ENCODE data around the gene ATP6V1G1.

ATP6V1G1 gene

DNA sequence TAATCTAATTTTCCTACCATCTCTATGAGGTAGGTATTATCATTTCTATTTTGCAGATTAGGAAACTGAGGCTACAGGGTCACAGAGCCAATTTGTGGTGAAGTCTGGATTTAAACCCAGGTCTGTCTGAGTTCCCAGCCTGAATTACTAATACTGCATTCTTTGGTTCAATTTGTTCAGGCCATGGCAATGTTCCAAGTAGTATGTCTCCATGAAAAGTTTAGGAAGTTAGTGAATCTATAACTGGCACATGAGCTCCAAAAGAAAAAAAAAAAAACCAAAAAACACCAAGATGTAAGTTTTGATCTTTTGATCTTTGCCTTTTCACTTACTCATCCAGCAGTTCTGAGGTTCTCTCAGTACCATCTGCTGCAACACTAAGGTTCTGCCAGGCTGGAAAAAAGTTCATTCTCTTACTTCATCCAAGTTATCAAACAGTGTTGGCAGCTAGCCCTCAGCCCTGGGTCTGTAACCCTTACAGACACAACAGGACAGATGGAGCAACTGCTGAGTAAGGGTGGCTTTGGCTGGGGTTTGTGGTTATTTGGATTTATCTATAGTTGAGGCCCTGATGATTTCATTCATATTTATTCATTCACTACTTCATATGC lies 19.1 kb downstream of the ATP6V1G1 start:
- Histone ChIP-seq H3K4me1 (ENCODE audit: insufficient read depth, insufficient read length) (peaks cover 2% of the 10 kb centered on the region), H3K9ac (ENCODE audit: insufficient read length, low read depth) (no peak overlapping the region), H3K27me3 (ENCODE audit: insufficient read depth, insufficient read length) (peaks cover 6% of the 10 kb centered on the region), H3K4me3 (ENCODE audit: insufficient read length, low read depth) (no peak overlapping the region), H3K36me3 (ENCODE audit: insufficient read depth, insufficient read length, low read length) (no peaks in the 10 kb centered on the region), H3K9me3 (ENCODE audit: insufficient read depth, low read length) (no peaks in the 10 kb centered on the region)
- no peak for TF ChIP-seq YY1 (IDR thresholded peaks at IDR 0.05; ENCODE audit: insufficient read depth, insufficient read length)
- no peak for TF ChIP-seq SUZ12 (IDR thresholded peaks at IDR 0.05; ENCODE audit: extremely low read depth, insufficient read depth, insufficient read length)
- no peak for TF ChIP-seq ZNF274 (IDR thresholded peaks at IDR 0.05; ENCODE audit: low read depth, low read length)
- DNase-seq (ENCODE audit: low read depth, low spot score): no peak

DNA sequence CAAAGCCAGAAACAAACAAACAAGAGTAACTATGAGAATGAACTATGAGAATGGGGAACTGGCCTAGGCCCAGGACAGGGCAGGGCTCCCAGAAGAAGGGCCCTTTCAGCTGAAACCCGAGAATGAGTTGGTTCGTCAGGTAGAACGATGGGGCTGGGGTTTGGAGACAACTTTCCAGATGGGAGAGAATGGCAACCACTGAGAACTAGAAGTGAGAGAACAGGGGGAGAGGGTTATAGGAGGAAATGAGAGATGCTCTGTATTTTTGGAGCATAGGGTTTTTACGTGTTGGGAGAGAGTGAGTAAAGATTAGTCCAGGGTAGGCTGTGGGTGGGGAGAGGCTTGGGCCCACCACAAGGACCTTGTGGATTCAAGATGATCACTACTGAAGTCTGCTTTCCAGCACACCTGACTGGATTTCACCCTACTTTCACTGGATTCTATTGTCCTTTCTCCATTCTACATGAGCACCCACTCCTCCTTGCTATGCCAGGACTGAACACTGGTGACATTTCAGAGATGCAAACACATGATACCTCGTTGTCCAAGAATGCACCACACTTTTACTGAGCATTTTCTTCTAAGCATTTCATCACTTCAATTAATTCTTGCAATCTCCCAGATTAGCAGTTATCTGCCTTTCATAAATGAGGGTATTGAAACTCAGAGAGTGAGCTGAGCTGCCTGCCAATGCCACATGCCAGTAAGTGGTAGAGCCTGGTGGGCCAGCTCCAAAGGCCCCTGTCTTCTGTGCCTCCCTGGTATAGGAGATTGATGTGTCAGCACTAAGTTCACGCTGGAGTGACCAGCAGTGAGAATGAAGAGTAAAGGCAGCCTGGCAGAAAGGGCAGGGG lies 20.3 kb downstream of the ATP6V1G1 start:
- H3K36me3 ChIP-seq (ENCODE audit: insufficient read depth, insufficient read length, low read length): no peaks in the 10 kb centered on the region
- no peak overlapping the region for H3K9ac ChIP-seq (ENCODE audit: insufficient read length, low read depth)
- no peaks in the 10 kb centered on the region for H3K9me3 ChIP-seq (ENCODE audit: insufficient read depth, low read length)
- DNase-seq (ENCODE audit: low read depth, low spot score): no peak
- no peak overlapping the region for H3K4me3 ChIP-seq (ENCODE audit: insufficient read length, low read depth)
- TF ChIP-seq ZNF274 (IDR thresholded peaks at IDR 0.05; ENCODE audit: low read depth, low read length) (no peak), SUZ12 (IDR thresholded peaks at IDR 0.05; ENCODE audit: extremely low read depth, insufficient read depth, insufficient read length) (no peak), YY1 (IDR thresholded peaks at IDR 0.05; ENCODE audit: insufficient read depth, insufficient read length) (no peak)
- H3K4me1 ChIP-seq (ENCODE audit: insufficient read depth, insufficient read length): peaks cover 7% of the 10 kb centered on the region
- peaks cover 6% of the 10 kb centered on the region for H3K27me3 ChIP-seq (ENCODE audit: insufficient read depth, insufficient read length)

DNA sequence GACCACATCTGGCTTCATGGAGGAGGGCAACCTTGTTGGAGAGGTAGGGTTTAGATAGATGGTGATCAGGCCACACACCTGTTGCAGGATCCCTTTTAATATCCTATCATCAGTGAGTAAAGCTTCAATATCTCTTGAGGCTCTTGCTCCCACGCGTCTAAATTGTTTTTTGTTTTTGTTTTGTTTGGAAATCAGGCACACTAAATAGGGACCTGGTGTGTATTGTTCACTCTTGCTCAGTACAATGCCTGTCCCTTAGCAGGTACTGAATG lies 20.9 kb downstream of the ATP6V1G1 start:
- peaks cover 6% of the 10 kb centered on the region for H3K27me3 ChIP-seq (ENCODE audit: insufficient read depth, insufficient read length)
- TF ChIP-seq ZNF274 (IDR thresholded peaks at IDR 0.05; ENCODE audit: low read depth, low read length): no peak
- no peak for TF ChIP-seq SUZ12 (IDR thresholded peaks at IDR 0.05; ENCODE audit: extremely low read depth, insufficient read depth, insufficient read length)
- TF ChIP-seq YY1 (IDR thresholded peaks at IDR 0.05; ENCODE audit: insufficient read depth, insufficient read length): no peak
- no peak for DNase-seq (ENCODE audit: low read depth, low spot score)
- peaks cover 7% of the 10 kb centered on the region for H3K4me1 ChIP-seq (ENCODE audit: insufficient read depth, insufficient read length)
- H3K36me3 ChIP-seq (ENCODE audit: insufficient read depth, insufficient read length, low read length): no peaks in the 10 kb centered on the region
- no peak overlapping the region for H3K9ac ChIP-seq (ENCODE audit: insufficient read length, low read depth)
- no peaks in the 10 kb centered on the region for H3K9me3 ChIP-seq (ENCODE audit: insufficient read depth, low read length)
- H3K4me3 ChIP-seq (ENCODE audit: insufficient read length, low read depth): no peak overlapping the region

DNA sequence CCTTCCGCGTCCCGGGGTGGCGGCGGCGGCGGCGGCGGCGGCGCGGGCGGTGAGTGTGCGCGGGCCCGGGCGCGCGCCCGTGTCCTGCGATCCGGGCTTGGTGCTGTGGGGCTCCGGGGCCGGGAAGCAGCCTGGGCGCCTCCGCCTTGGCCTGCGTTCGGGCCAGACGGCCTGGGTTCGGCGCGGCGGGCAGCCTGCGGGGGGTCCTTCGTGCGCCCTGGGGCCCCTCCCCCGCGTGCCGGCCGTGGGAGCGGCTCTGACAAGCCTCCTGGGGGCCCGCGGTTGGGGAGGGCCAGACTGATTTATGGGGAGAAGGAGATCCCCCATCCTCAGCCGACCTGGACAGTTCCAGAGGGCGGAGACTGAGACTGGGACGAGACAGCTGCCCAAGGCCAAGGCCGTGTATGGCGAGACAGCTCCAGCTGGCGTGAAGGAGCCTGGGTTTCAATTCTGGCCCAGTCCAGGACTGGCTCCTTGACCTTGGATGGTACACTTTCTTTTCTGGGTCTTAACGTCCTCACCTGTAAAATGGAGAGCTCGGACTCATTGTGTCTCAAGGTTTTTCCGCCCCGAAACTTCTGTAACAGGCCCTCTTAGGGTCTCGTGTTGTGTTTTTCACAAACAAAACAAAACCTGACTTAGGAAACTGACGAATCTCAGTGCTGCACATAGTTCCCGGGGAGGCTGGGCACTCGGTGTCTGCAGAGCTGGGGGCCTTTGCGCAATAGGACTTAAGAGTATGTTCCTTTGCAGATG lies 24.1 kb downstream of the ATP6V1G1 start:
- Histone ChIP-seq H3K4me3 (ENCODE audit: insufficient read length, low read depth) (peak overlapping the region; percentile 48), H3K9me3 (ENCODE audit: insufficient read depth, low read length) (no peaks in the 10 kb centered on the region), H3K36me3 (ENCODE audit: insufficient read depth, insufficient read length, low read length) (no peaks in the 10 kb centered on the region), H3K9ac (ENCODE audit: insufficient read length, low read depth) (peak overlapping the region; percentile 81), H3K27me3 (ENCODE audit: insufficient read depth, insufficient read length) (peaks cover 6% of the 10 kb centered on the region), H3K4me1 (ENCODE audit: insufficient read depth, insufficient read length) (peaks cover 7% of the 10 kb centered on the region)
- DNase-seq (ENCODE audit: low read depth, low spot score): no peak
- TF ChIP-seq YY1 (IDR thresholded peaks at IDR 0.05; ENCODE audit: insufficient read depth, insufficient read length) (no peak), SUZ12 (IDR thresholded peaks at IDR 0.05; ENCODE audit: extremely low read depth, insufficient read depth, insufficient read length) (no peak), ZNF274 (IDR thresholded peaks at IDR 0.05; ENCODE audit: low read depth, low read length) (no peak)

DNA sequence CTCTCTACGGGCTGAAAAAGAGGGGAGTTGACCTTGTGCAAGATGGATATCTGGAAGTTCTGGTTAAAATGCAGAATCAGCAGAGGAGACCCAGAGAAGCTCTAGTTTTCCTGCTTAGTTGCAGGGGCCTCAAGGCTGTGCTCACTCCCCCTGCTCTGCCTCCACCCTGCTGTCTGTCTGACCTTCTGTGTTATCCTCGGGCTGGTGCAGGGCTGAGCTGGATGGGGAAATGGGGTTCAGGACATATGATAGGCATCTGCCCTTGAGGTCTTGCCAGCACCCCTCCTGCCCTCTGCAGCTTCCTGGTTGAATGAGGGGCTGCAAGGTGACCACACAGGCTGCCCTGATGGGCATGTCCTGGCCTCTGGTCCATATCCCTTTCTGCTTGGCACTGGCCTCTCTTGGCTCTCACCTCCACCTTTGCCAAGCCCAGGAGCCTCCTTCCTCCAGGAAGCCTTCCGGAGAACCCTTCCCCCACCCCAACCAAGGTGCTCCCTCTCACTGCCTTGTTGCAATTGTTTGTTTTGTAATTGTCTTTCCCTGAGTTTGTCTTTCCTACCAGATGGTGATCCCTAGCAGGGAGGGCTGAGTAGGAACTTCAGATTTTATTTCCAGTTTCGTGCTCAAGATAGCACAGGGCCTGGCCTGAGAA lies 24.8 kb downstream of the ATP6V1G1 start:
- DNase-seq (ENCODE audit: low read depth, low spot score): no peak
- peak overlapping the region; percentile 22 for H3K9ac ChIP-seq (ENCODE audit: insufficient read length, low read depth)

DNA sequence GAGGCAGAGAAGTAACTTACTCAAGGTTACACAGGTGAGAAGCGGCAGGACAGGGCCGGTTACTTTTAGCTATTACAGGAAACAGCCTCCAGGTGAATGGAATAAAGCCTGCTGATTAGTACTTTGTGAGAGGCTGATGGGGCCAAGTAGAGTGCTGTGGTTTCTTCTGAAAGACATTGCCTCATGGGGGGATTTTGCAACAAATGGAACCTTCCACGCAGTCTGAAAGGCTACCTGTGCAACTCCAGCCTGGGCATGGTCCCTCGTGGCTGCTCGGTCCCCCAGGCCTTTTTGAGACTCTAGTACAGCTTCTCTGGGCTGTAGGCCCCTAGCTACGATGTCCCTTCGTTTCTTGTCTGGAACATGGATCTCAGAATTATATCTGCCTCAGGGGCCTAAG lies 25.5 kb downstream of the ATP6V1G1 start:
- no peak overlapping the region for H3K9ac ChIP-seq (ENCODE audit: insufficient read length, low read depth)
- no peaks in the 10 kb centered on the region for H3K9me3 ChIP-seq (ENCODE audit: insufficient read depth, low read length)
- H3K4me3 ChIP-seq (ENCODE audit: insufficient read length, low read depth): no peak overlapping the region
- TF ChIP-seq SUZ12 (IDR thresholded peaks at IDR 0.05; ENCODE audit: extremely low read depth, insufficient read depth, insufficient read length) (no peak), ZNF274 (IDR thresholded peaks at IDR 0.05; ENCODE audit: low read depth, low read length) (no peak), YY1 (IDR thresholded peaks at IDR 0.05; ENCODE audit: insufficient read depth, insufficient read length) (no peak)
- no peak for DNase-seq (ENCODE audit: low read depth, low spot score)
- H3K4me1 ChIP-seq (ENCODE audit: insufficient read depth, insufficient read length): peaks cover 6% of the 10 kb centered on the region
- no peaks in the 10 kb centered on the region for H3K36me3 ChIP-seq (ENCODE audit: insufficient read depth, insufficient read length, low read length)
- peaks cover 6% of the 10 kb centered on the region for H3K27me3 ChIP-seq (ENCODE audit: insufficient read depth, insufficient read length)

More for the DNA sequence above, 24.8 kb downstream of the ATP6V1G1 start:
- peak overlapping the region; percentile 48 for H3K4me3 ChIP-seq (ENCODE audit: insufficient read length, low read depth)
- H3K36me3 ChIP-seq (ENCODE audit: insufficient read depth, insufficient read length, low read length): no peaks in the 10 kb centered on the region
- peaks cover 6% of the 10 kb centered on the region for H3K27me3 ChIP-seq (ENCODE audit: insufficient read depth, insufficient read length)
- peaks cover 7% of the 10 kb centered on the region for H3K4me1 ChIP-seq (ENCODE audit: insufficient read depth, insufficient read length)
- no peaks in the 10 kb centered on the region for H3K9me3 ChIP-seq (ENCODE audit: insufficient read depth, low read length)
- no peak for TF ChIP-seq ZNF274 (IDR thresholded peaks at IDR 0.05; ENCODE audit: low read depth, low read length)
- no peak for TF ChIP-seq YY1 (IDR thresholded peaks at IDR 0.05; ENCODE audit: insufficient read depth, insufficient read length)
- TF ChIP-seq SUZ12 (IDR thresholded peaks at IDR 0.05; ENCODE audit: extremely low read depth, insufficient read depth, insufficient read length): no peak
